Neural crest cell (in vitro differentiated cells): ENCODE measurements around the gene AKTIP. TPM values are rescaled to one million over a fixed set of nuclear protein-coding genes. Genes with fewer than 3 reads are reported as not detected.
A peak's percentile ranks its signal among the peaks of the same experiment; 100 is the strongest.

ENCODE experiments used
- DNase-seq: peaks from one replicate; pipeline ENCODE4 v3.0.0; 2021; ENCODE audit warnings: low read depth, mixed read lengths, low spot score
- H3K27ac Mint-ChIP-seq: one replicate; pipeline ENCODE4 v1.8.0; 2021; ENCODE audit warnings: mild to moderate bottlenecking, mixed read lengths; ENCODE audit not compliant: unreplicated experiment
- H3K27me3 Mint-ChIP-seq: 2 replicates; pipeline ENCODE4 v1.8.0; 2021; ENCODE audit warnings: low read depth, mild to moderate bottlenecking, mixed read lengths
- H3K36me3 Mint-ChIP-seq: 2 replicates; pipeline ENCODE4 v1.8.0; 2021; ENCODE audit warnings: low read depth, mild to moderate bottlenecking, mixed read lengths
- H3K4me1 Mint-ChIP-seq: 2 replicates; pipeline ENCODE4 v1.8.0; 2021; ENCODE audit warnings: mixed read lengths
- H3K4me3 Mint-ChIP-seq: one replicate; pipeline ENCODE4 v1.8.0; 2021; ENCODE audit warnings: mild to moderate bottlenecking, mixed read lengths
- H3K9me3 Mint-ChIP-seq: 2 replicates; pipeline ENCODE4 v1.8.0; 2021; ENCODE audit warnings: mixed read lengths
- CTCF ChIP-seq: fragments of 200-600 bp; sonication (generic); conservative IDR thresholded peaks from 2 replicates; pipeline ENCODE4 v1.5.0; 2021; ENCODE audit warnings: antibody characterized with exemption, mild to moderate bottlenecking
- long read RNA-seq: library from polyadenylated mRNA; unstranded; transcript quantifications from one replicate; pipeline ENCODE4 v2.0.0, GENCODE V29; 2020
- total RNA-seq: library from RNA; stranded (reverse); gene quantifications from 2 replicates; pipeline ENCODE4 v1.2.1, GENCODE V29; 2021

AKTIP gene
- total RNA-seq, result 21.0 and 21.5 TPM in 2 replicates
- long read RNA-seq, transcript AKTIP-202 (10 exons, 2,426 nt), result major isoform, 15 of 42 reads
- long read RNA-seq, partial matches to known transcripts, result 3 of 42 reads
- long read RNA-seq, other reads (novel, unspliced or antisense), result 24 of 42 reads

DNA sequence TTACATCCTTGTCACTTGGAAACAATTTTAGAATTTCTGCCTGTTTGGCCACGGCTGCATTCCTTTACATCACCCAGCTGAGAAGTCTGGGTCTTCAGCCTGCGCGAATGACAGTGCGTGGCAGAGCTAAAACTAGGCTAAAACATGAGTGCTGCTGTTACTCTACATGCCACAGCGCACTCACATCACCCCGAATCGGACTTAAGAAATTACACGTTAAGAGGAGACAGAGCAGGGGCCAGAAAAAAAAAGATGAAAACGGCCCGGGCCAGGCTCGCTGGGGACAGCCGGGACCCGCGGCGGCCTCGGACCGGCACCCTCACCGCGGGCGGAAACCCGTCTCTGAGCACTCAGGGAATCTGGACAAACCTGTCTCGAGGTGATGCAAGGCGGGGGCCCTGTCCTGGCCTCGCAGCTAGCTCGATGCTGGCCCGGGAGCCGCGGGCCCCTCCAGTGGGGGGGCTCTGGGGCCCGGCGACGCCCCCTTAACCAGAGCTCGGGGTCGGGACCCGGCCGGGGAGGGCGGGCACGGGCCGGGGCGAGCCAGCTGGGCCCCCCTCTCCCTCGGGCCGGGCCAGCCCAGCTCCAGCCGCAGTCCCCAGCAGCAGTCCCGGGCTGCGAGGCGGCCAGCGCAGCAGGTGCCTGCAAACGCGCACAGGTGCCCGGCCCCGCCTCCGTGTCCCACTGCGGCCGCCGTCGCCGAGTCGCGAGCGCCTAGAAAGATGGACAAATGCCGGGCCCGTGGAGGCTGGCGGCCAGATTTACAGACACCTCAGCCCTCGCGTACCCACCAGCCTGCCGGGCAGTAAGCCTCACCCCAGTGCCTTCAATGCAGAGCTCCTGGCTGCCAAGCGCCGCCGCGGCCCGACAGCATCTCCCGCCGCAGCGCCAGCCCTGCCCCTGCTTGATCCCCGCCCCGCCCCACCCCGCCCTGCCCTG lies at the start of gene AKTIP:
Gene AKTIP (minus strand): TSS at position 879 of the 939 bp plus-strand sequence. CDS start 2,950 bp downstream, outside the sequence.
- no peaks in the 10 kb centered on the region for H3K9me3 Mint-ChIP-seq
- peak within 1 kb of the TSS; percentile 99 for H3K4me3 Mint-ChIP-seq
- DNase-seq, result no peak
- H3K27me3 Mint-ChIP-seq, result peaks cover 6% of the 10 kb centered on the region
- no peaks in the 10 kb centered on the region for H3K36me3 Mint-ChIP-seq
- H3K27ac Mint-ChIP-seq, result peak within 1 kb of the TSS; percentile 95
- no peak for TF ChIP-seq CTCF
- H3K4me1 Mint-ChIP-seq, result peaks cover 35% of the 10 kb centered on the region

DNA sequence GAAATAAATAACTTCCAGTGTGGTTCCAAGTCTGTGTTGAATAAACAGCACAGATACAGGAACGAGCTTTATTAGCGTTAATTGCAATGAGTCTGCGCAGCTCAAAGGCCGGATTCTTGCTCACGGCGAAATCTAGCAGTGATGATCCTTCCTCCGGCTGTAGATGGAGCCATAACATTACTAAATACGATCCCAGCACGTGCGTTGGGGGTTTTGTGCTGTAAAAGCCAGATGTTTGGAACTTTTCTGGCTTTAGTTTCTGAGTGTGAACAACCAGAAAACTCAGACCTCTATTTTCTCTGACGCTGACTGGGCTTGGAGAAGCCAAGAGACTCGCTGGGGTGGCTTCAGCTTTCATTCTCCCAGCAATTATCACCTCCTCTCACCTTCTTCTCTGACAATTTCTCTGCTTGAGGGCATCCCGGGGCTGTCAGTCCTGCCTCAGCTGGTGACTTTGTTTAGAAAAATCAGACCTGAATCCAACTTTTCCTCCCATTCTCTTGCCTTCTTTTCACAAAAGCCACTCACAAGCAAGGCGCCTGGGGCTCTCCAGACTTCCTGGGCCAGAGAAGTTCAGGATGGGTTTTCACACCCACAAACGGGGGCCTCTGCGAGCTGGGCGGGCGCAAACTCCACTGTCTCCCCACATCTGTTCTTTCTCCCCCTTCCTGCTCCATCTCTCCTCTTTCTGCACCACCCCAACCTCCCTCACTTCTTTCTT lies 47.1 kb upstream of the AKTIP start:
- no peak overlapping the region for H3K4me3 Mint-ChIP-seq

GRCh38 chr16:53546988-53547391 lies 44.0 kb upstream of the AKTIP start:
- no peak overlapping the region for H3K27ac Mint-ChIP-seq
- no peaks in the 10 kb centered on the region for H3K36me3 Mint-ChIP-seq
- no peak overlapping the region for H3K4me3 Mint-ChIP-seq
- no peaks in the 10 kb centered on the region for H3K9me3 Mint-ChIP-seq
- peak; percentile 44 for TF ChIP-seq CTCF
- peaks cover 30% of the 10 kb centered on the region for H3K4me1 Mint-ChIP-seq
- peaks cover 38% of the 10 kb centered on the region for H3K27me3 Mint-ChIP-seq
- DNase-seq, result no peak

More for the DNA sequence above, 47.1 kb upstream of the AKTIP start:
- H3K4me1 Mint-ChIP-seq, result peaks cover 26% of the 10 kb centered on the region
- peaks cover 34% of the 10 kb centered on the region for H3K27me3 Mint-ChIP-seq
- peak; percentile 81 for TF ChIP-seq CTCF
- H3K27ac Mint-ChIP-seq, result no peak overlapping the region
- peak; percentile 49 for DNase-seq
- H3K36me3 Mint-ChIP-seq, result no peaks in the 10 kb centered on the region
- no peaks in the 10 kb centered on the region for H3K9me3 Mint-ChIP-seq

DNA sequence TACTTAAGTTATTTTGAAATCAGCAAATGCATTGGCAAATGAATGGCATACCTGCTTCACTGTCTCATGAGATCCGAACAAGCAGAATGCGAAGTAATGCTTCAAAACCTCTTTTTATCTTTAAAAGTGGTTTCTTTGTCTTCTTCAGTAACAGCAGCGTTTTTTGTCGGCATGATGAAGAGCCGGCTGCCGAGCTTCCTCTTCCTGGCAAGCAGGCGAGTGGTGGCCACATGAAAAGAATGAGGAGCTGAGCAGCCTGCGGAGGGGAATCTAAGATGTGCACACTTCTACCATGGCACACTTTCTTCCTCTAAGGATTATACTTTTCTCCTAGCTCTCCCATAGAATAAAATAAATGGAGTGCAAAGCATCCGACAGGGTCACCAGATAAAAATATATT lies 42.4 kb upstream of the AKTIP start:
- peaks cover 33% of the 10 kb centered on the region for H3K27me3 Mint-ChIP-seq
- H3K36me3 Mint-ChIP-seq, result no peaks in the 10 kb centered on the region
- TF ChIP-seq CTCF, result no peak
- H3K9me3 Mint-ChIP-seq, result peaks cover 1% of the 10 kb centered on the region
- no peak for DNase-seq
- no peak overlapping the region for H3K27ac Mint-ChIP-seq
- peaks cover 23% of the 10 kb centered on the region for H3K4me1 Mint-ChIP-seq
- H3K4me3 Mint-ChIP-seq, result no peak overlapping the region

GRCh38 chr16:53542283-53542682 lies 39.3 kb upstream of the AKTIP start:
- no peak overlapping the region for H3K27ac Mint-ChIP-seq
- H3K4me1 Mint-ChIP-seq, result peaks cover 16% of the 10 kb centered on the region
- H3K4me3 Mint-ChIP-seq, result no peak overlapping the region
- no peak for DNase-seq
- TF ChIP-seq CTCF, result no peak
- H3K27me3 Mint-ChIP-seq, result peaks cover 10% of the 10 kb centered on the region
- peaks cover 7% of the 10 kb centered on the region for H3K9me3 Mint-ChIP-seq
- H3K36me3 Mint-ChIP-seq, result peaks cover 3% of the 10 kb centered on the region
